HG03095 (cell line): ENCODE measurements around the gene TTC7B.
"Not testable (repeated sequence)": the region's sequence is repeated elsewhere in the genome, so short reads cannot be mapped to it uniquely, and the experiment has no call there.

Experiments used
- ATAC-seq: cut with Tn5 transposase; IDR thresholded peaks from one replicate; pipeline ENCODE4 v1.9.1; 2021; ENCODE audit warnings: moderate library complexity; ENCODE audit not compliant: unreplicated experiment

Gene TTC7B

DNA sequence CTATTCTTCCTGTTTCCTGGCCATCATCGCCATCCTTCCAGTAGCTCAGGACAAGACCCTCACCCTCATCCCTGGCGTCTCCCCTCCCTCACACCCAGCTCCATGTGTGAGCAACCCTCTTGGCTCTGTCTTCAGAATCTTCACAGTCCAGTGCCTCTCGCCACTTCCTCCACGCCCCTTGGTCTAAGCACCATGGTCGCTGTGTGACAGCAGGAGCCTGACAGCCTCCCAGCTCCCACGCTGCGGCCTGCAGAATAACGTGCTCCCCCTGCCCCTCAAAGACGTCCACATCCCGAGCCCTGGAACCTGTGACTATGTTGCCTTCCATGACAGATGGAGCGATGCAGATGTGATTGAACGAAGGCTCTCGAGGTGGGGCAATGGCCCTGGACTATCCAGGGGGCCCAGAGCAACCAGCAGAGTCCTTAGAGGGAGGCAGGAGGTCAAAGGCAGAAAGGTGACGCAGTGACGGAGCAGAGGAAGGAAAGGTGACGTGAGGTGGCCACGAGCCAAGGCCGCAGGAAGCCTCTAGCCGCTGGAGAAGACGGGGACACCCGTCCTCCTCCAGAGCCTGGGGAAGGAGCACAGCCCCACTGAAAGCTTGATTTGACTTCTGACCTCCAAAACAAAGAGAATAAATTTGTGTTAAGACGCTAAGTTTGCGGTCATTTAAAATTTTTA, 279.6 kb downstream of the TTC7B start:
- ATAC-seq: no peak

DNA sequence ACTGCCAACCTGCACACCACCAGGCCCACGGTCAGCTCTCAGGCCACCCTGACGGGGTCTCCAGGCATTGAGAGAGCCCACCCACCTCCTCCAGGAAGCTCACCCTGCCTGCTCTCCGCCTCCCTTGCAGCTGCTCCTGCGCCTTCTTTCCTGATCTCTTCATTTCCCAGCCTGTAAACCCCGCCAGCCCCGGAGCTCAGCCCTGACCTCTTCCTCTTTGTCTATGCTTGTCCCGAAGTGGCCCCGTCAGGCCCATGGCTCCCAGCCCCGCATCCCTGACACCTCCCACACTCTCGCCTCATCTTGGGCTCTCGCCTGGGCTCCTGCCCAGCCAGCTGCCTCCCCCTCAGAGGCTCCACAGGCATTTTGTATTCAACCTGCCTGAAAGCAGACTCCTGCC, 280.1 kb downstream of the TTC7B start:
- ATAC-seq: no peak

DNA sequence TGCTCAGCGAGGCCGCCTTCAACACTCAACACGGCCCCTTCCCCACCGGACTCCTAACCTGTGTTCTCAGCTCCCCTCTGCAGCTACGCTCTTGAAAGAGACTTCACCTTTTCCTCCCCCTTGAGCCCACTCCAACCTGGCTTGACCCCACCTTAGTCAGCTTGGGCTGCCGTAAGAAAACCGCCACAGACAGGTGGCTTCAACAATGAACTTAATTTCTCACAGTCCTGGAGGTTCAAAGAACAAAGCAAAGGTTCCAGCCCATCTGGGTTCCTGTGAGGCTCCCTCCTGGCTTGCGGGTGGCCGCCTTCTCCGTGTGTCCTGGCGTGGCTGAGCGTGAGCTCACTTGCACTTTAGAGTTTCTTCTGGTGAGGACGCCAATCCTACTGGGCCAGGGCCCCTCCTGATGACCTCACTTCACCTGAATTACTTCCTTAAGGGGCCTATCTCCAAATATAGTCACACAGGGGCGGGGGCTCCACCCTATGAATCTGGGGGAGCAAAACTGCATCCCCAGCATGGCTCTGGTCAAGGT, 280.6 kb downstream of the TTC7B start:
- no peak for ATAC-seq

- no peak for ATAC-seq
These were observed 281.2 kb downstream of the TTC7B start for GRCh38 chr14:90534838-90535555.

GRCh38 chr14:90534091-90534837, 282.0 kb downstream of the TTC7B start:
- no peak for ATAC-seq

GRCh38 chr14:90533591-90534021, 282.6 kb downstream of the TTC7B start:
- no peak for ATAC-seq

GRCh38 chr14:90532826-90533525, 283.3 kb downstream of the TTC7B start:
- no peak for ATAC-seq

- ATAC-seq: no peak
These were observed 284.7 kb downstream of the TTC7B start for GRCh38 chr14:90531497-90531896.

DNA sequence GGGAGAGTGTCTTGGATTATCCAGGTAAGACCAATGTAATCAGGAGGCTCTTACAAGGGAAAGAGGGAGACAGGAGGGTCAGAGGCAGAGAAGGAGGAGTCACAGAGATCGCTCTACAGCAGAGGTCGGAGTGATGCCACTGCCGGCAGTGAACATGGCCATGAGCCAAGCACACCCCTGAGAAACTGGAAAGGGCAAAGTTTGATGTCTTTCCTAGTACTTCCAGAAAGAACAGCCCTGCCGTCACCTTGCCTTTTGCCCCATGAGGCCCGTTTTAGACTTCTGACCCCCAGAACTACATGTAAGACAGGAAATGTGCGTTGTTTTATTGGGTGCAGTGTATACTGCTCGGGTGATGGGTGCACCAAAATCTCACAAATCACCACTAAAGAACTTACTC, 285.7 kb downstream of the TTC7B start:
- no peak for ATAC-seq

- no peak for ATAC-seq
These were observed 288.3 kb downstream of the TTC7B start for GRCh38 chr14:90527978-90528377.

- not testable (repeated sequence) for ATAC-seq
These were observed 289.7 kb downstream of the TTC7B start for GRCh38 chr14:90526536-90526935.

DNA sequence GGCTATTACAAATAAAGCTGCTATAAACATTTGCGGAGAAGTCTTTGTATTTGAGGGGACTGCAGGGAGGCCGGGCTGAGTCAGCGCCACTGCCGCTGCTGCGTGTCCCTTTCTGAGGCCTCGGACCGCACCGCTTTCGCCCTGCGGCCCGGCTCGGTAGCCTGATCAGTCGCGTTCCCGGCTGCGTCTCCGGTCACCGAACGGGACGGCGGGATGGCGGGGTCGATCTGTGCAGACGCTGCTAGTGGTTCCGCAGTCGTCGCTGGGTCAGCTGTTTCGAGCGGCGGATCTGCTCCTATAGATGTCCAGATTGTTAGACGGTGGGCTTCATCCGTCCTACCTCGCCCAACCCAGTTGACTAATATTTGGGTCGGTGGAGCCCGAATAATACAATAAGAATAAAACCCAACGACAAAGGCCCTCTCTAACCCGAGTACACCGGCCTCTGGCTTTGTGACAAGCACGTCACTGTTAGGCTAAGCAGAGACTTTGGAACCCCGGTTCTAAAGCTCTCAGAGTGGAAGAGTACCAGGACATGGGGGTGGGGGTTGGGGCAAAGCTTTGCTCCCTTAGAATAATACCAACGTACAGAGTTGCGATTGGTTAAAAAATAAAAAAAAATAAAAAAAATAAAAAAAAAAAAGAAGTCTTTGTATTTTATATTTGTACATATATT, 290.7 kb downstream of the TTC7B start:
- not testable (repeated sequence) for ATAC-seq

DNA sequence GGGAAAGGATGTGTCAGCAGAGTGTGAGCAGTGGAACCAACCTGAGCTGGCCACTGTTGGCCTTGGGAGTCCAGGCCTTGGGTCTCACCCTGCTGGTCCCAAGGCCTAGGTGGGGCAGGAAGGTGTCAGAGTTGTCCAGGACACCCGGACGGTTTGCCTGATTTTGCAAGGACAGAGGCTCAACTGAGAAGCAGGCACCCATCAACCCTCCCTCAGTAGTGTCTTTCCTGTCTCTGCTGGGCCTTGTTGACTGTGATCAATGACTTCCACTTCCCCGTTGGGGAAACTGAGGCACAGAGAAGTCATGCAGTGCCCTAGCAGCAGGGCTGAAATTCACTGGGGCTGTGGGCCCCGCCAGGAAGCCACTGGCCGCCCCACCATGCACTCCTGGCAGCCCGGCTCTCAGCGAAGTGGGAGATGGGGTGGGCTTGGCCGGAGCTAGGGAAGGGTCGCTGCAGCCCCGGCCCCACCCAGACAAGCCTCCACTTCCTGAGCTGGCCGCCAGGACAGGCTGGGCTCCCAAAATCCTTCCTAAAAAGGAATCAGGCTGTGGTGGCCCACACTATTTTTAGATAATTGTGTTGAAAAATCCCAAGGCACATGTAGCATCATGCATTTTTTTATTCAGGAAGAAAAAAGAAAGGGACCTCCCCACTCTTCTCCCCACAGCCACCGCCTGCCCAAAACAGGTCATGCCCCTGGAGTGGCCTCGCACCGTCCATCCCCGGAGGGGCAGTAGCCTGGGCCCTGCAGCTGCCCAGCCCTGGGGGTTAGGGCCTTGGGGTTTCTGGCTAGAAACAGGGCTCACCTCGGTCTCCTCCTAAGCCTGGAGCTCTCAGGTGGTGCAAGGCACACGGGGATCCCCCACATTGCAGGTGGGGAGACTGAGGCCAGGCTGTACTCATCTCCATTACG, 292.0 kb downstream of the TTC7B start:
- ATAC-seq: no peak

- ATAC-seq: no peak
These were observed 292.7 kb downstream of the TTC7B start for GRCh38 chr14:90523544-90523943.

GRCh38 chr14:90522571-90523191, 293.5 kb downstream of the TTC7B start:
- no peak for ATAC-seq

GRCh38 chr14:90521930-90522483, 294.2 kb downstream of the TTC7B start:
- no peak for ATAC-seq

- no peak for ATAC-seq
These were observed 294.9 kb downstream of the TTC7B start for GRCh38 chr14:90521084-90521929.

- no peak for ATAC-seq
These were observed 295.9 kb downstream of the TTC7B start for GRCh38 chr14:90520326-90520725.
